GM18519 (cell line): ENCODE measurements around the gene DNMT3B.

Experiments used
- ATAC-seq: cut with Tn5 transposase; IDR thresholded peaks from one replicate; pipeline ENCODE4 v1.9.1; 2021; ENCODE audit warnings: mild to moderate bottlenecking, moderate library complexity; ENCODE audit not compliant: unreplicated experiment, low FRiP score

DNMT3B gene

GRCh38 chr20:32849577-32849976, 87.4 kb downstream of the DNMT3B start:
- no peak for ATAC-seq

- ATAC-seq: no peak
These were observed 93.2 kb downstream of the DNMT3B start for GRCh38 chr20:32855387-32855786.

- ATAC-seq: no peak
These were observed 96.0 kb downstream of the DNMT3B start for GRCh38 chr20:32858189-32858588.
